Activated T-cell treated with anti-CD3 and anti-CD28 coated beads, Interleukin-2, amount 50 U/mL, for 4 hours (primary cell): ENCODE results near the gene KCNIP4. TPM values are rescaled to one million over a fixed set of nuclear protein-coding genes. Genes with fewer than 3 reads are reported as not detected.

Experiments used
- ATAC-seq, 2 donors: fragments of 200-7000 bp; cut with Tn5 transposase; one replicate each; pipeline ENCODE4 v1.10.0; 2021
- DNase-seq: peaks from one replicate; pipeline ENCODE4 v3.0.0-alpha.2; 2020
- H3K27me3 Mint-ChIP-seq: one replicate; pipeline ENCODE4 v1.8.0; 2021; ENCODE audit warnings: low read depth, mixed read lengths
- H3K36me3 Mint-ChIP-seq: one replicate; pipeline ENCODE4 v1.8.0; 2022; ENCODE audit warnings: mixed read lengths; ENCODE audit not compliant: insufficient read depth
- H3K4me1 Mint-ChIP-seq: one replicate; pipeline ENCODE4 v1.8.0; 2021; ENCODE audit warnings: low read depth, mixed read lengths
- H3K4me3 Mint-ChIP-seq: one replicate; pipeline ENCODE4 v1.8.0; 2021; ENCODE audit warnings: mild to moderate bottlenecking, moderate library complexity, mixed read lengths
- H3K9me3 Mint-ChIP-seq: one replicate; pipeline ENCODE4 v1.8.0; 2021; ENCODE audit warnings: mixed read lengths
- total RNA-seq, 3 donors: library from RNA; stranded (reverse); gene quantifications; one replicate each; pipeline ENCODE4 v1.2.1, GENCODE V29; 2021

Gene KCNIP4
- total RNA-seq, 3 donors from 2014 or later, result not detected

DNA sequence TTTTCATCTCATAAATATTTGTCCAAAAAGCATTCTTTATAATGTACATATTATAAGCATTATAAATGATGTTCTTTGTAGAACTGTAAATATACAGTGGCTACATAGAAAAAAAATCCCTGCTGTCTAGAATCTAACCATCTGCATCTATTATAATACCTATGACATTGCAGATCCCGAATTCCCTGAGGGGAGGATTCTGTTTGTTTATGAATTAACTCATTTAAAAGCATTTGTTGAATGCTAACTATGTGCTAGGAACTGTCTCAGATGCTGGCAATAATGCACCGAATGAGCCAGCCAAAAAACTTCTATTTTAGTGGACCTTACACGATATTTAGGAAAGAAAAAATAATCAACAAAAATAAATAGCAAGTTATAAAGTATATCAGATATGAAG, 1058.7 kb downstream of the KCNIP4 start:
- Mint-ChIP-seq H3K9me3 (no peaks in the 10 kb centered on the region), H3K4me3 (no peak overlapping the region), H3K27me3 (peaks cover 2% of the 10 kb centered on the region), H3K4me1 (no peaks in the 10 kb centered on the region), H3K36me3 (no peaks in the 10 kb centered on the region)
- no peak for DNase-seq
- ATAC-seq, result no peak

DNA sequence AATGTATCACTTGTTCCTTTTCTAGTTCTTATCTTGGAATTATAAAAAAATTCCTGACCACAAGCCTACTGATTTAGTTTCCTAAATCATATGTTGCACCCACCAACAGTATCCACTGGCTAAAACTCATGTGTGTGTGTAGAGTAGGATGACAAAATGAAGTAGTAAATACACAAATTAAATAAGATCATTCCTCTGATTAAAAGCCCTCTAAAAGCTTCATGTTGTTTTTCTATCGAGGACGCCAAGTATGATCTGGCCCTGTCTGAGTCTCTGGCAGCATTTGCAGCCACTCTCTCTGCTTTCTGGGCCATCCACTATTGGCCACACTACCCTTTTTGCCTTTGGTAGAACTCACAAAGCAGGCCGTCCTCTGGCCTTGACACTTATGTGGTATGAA, 1064.9 kb downstream of the KCNIP4 start:
- Mint-ChIP-seq H3K27me3 (peaks cover 2% of the 10 kb centered on the region), H3K36me3 (no peaks in the 10 kb centered on the region), H3K9me3 (no peaks in the 10 kb centered on the region), H3K4me3 (no peak overlapping the region), H3K4me1 (no peaks in the 10 kb centered on the region)
- no peak for ATAC-seq
- DNase-seq, result no peak

- H3K9me3 Mint-ChIP-seq, result peaks cover 2% of the 10 kb centered on the region
- no peaks in the 10 kb centered on the region for H3K4me1 Mint-ChIP-seq
- H3K27me3 Mint-ChIP-seq, result peaks cover 2% of the 10 kb centered on the region
- DNase-seq (no peak), ATAC-seq (no peak)
- no peaks in the 10 kb centered on the region for H3K36me3 Mint-ChIP-seq
- no peak overlapping the region for H3K4me3 Mint-ChIP-seq
Measured at GRCh38 chr4:20883231-20883630, 1065.3 kb downstream of the KCNIP4 start.

DNA sequence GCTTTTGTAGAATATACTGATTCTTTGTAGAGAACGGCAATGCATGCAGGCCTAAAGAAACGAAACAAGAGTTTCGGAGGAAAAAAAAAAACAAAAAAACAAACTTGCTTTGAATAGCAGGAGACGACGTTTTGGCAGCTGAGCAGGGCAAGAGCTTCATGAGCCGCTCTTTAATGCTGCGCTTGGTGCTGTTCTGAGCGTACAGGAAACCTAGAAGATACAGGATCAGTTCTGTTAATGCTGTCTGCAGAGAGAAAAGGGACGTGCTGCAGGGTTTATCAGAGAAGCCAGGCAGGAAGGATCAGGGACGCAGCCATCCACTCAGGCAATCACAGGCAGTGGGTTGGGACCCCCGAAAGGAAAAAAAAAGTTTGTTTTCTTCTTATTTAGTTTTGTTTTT, 1066.1 kb downstream of the KCNIP4 start:
- DNase-seq (no peak), ATAC-seq (no peak)
- no peak overlapping the region for H3K4me3 Mint-ChIP-seq
- peaks cover 2% of the 10 kb centered on the region for H3K27me3 Mint-ChIP-seq
- H3K4me1 Mint-ChIP-seq, result no peaks in the 10 kb centered on the region
- no peaks in the 10 kb centered on the region for H3K36me3 Mint-ChIP-seq
- peaks cover 3% of the 10 kb centered on the region for H3K9me3 Mint-ChIP-seq

DNA sequence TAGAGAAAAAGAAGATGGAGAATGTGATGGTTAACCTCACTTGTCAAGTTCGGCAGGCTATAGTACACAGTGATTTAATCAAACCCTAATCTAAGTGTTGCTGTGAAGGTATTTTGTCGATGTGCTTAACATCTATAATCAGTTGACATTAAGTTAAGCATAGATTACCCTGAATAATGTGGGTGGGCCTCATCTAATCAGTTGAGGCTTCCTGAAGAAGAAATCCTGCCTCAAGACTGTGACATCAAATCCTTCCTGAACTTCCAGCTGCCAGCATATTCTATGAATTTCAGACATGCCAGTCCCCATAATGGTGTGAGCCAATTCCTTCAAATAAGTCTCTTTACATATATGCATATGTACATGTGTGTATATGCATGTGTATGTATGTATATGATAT, 1066.9 kb downstream of the KCNIP4 start:
- no peak for ATAC-seq
- no peaks in the 10 kb centered on the region for H3K36me3 Mint-ChIP-seq
- H3K27me3 Mint-ChIP-seq, result peaks cover 2% of the 10 kb centered on the region
- H3K9me3 Mint-ChIP-seq, result peaks cover 3% of the 10 kb centered on the region
- DNase-seq, result no peak
- H3K4me1 Mint-ChIP-seq, result no peaks in the 10 kb centered on the region
- no peak overlapping the region for H3K4me3 Mint-ChIP-seq

DNA sequence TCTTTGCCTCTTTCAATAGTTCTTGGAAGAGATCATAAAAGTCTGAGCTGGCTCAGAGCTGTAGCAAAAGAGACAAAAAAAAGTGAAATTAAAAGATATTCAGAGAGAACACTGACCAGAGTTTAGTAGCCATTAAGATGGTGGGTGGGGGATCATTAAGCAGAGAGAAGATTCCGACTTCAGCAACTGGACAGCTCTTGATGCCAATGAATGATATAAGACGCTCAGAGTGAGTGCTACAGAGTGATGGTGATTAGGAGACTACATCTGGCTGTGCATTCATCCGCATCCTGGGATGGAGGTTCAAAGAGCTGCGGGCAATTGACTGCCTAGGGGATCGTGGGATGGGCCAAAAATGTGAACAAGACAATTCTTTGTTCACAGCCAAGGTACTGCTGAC, 1069.8 kb downstream of the KCNIP4 start:
- Mint-ChIP-seq H3K36me3 (no peaks in the 10 kb centered on the region), H3K9me3 (peaks cover 3% of the 10 kb centered on the region), H3K27me3 (no peaks in the 10 kb centered on the region), H3K4me3 (no peak overlapping the region), H3K4me1 (no peaks in the 10 kb centered on the region)
- no peak for ATAC-seq
- no peak for DNase-seq

DNA sequence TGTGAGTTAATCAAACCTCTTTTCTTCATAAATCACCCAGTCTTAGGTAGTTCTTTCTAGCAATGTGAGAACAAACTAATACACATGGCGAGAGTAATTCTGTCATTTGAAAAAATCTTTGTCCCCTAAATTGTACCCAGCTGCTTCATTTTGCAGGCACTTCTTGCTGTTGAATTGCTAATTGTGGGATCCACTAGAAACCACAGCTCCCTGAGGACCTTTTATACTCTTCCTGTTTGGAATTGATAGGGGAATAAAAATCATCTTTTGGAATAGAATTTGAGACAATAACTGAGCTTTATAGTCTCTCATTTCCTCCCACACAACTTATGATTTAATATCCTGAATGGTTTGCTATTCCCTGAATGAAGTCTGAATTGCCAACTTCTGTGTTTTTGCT, 1078.1 kb downstream of the KCNIP4 start:
- no peak for DNase-seq
- no peak for ATAC-seq
- Mint-ChIP-seq H3K36me3 (no peaks in the 10 kb centered on the region), H3K4me3 (no peak overlapping the region), H3K4me1 (peaks cover 11% of the 10 kb centered on the region), H3K27me3 (no peaks in the 10 kb centered on the region), H3K9me3 (peaks cover 4% of the 10 kb centered on the region)

- no peak for DNase-seq
- Mint-ChIP-seq H3K4me3 (no peak overlapping the region), H3K27me3 (no peaks in the 10 kb centered on the region), H3K9me3 (peaks cover 4% of the 10 kb centered on the region), H3K4me1 (peaks cover 11% of the 10 kb centered on the region), H3K36me3 (no peaks in the 10 kb centered on the region)
- no peak for ATAC-seq
Measured at GRCh38 chr4:20868108-20868507, 1080.5 kb downstream of the KCNIP4 start.

DNA sequence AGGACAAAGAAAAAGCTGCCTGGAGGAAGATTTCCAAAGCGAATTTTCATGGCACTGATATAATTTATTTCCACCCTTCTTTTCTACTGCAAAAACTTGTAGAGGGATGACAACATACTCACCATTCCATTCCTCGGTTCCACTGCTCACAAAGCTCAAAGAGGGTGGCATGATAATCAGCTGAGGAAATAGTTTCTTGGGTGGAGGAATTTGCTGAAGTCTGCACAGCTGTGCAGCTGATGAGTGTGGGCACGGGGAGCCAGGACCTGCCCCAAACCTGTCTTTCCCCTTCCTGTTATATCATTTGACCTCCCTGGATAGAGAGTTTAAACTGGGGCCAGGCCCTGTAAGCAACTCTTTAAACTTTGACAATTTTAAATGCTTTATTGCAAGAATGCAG, 1087.7 kb downstream of the KCNIP4 start:
- H3K36me3 Mint-ChIP-seq, result no peaks in the 10 kb centered on the region

GRCh38 chr4:20859097-20859781, 1089.3 kb downstream of the KCNIP4 start:
- DNase-seq (no peak), ATAC-seq (no peak)
- Mint-ChIP-seq H3K9me3 (peaks cover 9% of the 10 kb centered on the region), H3K4me3 (no peak overlapping the region), H3K4me1 (peaks cover 6% of the 10 kb centered on the region), H3K27me3 (no peaks in the 10 kb centered on the region), H3K36me3 (no peaks in the 10 kb centered on the region)

More for the DNA sequence above, 1087.7 kb downstream of the KCNIP4 start:
- DNase-seq (no peak), ATAC-seq (no peak)
- peaks cover 9% of the 10 kb centered on the region for H3K9me3 Mint-ChIP-seq
- peaks cover 6% of the 10 kb centered on the region for H3K4me1 Mint-ChIP-seq
- H3K4me3 Mint-ChIP-seq, result no peak overlapping the region
- H3K27me3 Mint-ChIP-seq, result no peaks in the 10 kb centered on the region

GRCh38 chr4:20857081-20857480, 1091.5 kb downstream of the KCNIP4 start:
- Mint-ChIP-seq H3K4me3 (no peak overlapping the region), H3K36me3 (no peaks in the 10 kb centered on the region), H3K4me1 (peaks cover 6% of the 10 kb centered on the region), H3K27me3 (no peaks in the 10 kb centered on the region), H3K9me3 (peaks cover 11% of the 10 kb centered on the region)
- no peak for DNase-seq
- no peak for ATAC-seq

DNA sequence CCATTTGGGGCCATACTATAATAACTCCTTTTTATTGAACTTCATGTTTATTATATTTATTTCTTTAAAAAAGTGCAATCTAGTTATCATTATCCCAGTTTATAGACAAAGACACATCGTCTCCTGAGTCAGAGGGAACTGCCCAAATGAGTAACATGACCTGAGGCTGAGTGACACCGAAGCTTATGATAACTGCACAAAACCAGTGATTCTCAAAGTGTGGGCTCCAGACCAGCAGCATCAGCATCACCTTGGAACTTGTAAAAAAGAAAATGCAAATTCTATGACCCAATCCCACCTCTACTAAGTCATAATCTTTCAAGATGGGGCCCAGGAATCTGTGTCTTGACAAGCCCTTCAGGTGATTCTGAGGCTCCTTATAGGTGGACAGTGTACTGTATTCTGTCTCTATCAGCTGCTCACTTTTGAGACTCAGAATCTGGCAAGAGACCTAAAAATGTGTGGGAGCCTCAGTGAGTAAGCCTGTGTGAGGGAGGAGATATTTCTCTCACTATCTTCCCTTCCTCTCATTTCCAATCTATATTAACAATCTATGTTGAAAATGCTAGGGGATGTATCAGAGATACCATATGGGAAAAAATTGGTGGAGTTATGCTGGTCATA, 1101.3 kb downstream of the KCNIP4 start:
- H3K27me3 Mint-ChIP-seq, result no peaks in the 10 kb centered on the region
- no peaks in the 10 kb centered on the region for H3K36me3 Mint-ChIP-seq
- no peak overlapping the region for H3K4me3 Mint-ChIP-seq
- ATAC-seq, result no peak
- H3K9me3 Mint-ChIP-seq, result peaks cover 2% of the 10 kb centered on the region
- DNase-seq, result no peak
- no peaks in the 10 kb centered on the region for H3K4me1 Mint-ChIP-seq

- ATAC-seq, result no peak
- no peaks in the 10 kb centered on the region for H3K36me3 Mint-ChIP-seq
- H3K4me3 Mint-ChIP-seq, result no peak overlapping the region
- no peaks in the 10 kb centered on the region for H3K4me1 Mint-ChIP-seq
- no peaks in the 10 kb centered on the region for H3K27me3 Mint-ChIP-seq
- DNase-seq, result no peak
- no peaks in the 10 kb centered on the region for H3K9me3 Mint-ChIP-seq
Measured at GRCh38 chr4:20844311-20844710, 1104.3 kb downstream of the KCNIP4 start.

DNA sequence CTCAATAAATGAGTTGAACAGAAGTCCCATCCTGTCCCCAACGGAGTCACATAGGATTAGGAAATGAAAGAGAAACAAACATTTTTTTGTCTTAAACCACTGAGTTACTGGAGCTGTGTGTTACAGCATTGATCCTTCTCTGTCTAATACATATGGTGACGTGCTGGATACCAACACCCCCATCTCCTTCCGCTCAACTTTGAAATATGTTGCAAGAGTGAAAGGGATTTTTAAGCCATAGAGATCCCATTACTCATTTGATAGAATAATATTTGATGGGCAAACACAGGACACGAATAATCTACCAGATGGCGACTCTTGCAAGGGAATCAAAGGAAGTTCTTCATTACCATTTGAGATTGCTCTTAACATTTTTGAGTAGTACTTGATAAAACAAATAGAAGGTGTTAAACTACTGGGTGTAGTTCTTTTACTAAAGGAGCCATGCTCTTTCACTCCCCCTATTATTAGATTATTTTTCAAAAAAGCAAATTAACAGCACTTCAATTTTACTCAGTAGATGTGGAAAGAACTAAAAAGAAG, 1107.9 kb downstream of the KCNIP4 start:
- ATAC-seq (no peak), DNase-seq (no peak)
- Mint-ChIP-seq H3K9me3 (peaks cover 4% of the 10 kb centered on the region), H3K4me1 (no peaks in the 10 kb centered on the region), H3K27me3 (no peaks in the 10 kb centered on the region), H3K4me3 (no peak overlapping the region), H3K36me3 (no peaks in the 10 kb centered on the region)

DNA sequence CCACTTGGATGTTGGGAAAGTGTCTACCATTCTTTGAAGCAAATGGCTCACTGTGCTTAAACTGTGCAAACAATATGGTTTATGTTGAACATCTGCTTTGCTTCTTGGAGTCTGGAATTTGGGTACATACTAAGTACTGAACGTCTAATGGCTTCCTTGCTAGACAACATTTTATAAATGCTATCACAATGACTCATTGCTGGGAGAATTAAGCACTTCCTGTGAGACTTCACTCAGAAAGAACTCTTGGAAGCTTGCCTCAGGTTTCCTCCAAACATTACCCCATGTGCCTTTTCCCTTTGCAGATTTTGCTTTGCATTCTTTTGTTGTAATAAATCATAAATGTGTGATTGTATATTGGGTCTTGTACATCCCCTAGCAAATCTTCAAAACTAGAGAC, 1108.6 kb downstream of the KCNIP4 start:
- Mint-ChIP-seq H3K36me3 (no peaks in the 10 kb centered on the region), H3K27me3 (no peaks in the 10 kb centered on the region), H3K4me3 (no peak overlapping the region), H3K4me1 (no peaks in the 10 kb centered on the region), H3K9me3 (peaks cover 4% of the 10 kb centered on the region)
- no peak for DNase-seq
- ATAC-seq, result no peak
